B cell (primary cell): ENCODE results near the gene MCTP1. TPM values are rescaled to one million over a fixed set of nuclear protein-coding genes. Genes with fewer than 3 reads are reported as not detected.

Experiments
- ATAC-seq: fragments of 200-7000 bp; cut with Tn5 transposase; one replicate; pipeline ENCODE4 v1.10.0; 2021; ENCODE audit warnings: low read depth, mild to moderate bottlenecking, moderate number of reproducible peaks, moderate library complexity
- CTCF ChIA-PET: fragments of 350-600 bp; sonication (Branson Sonifier 250); formaldehyde crosslinking; loops from one replicate; lab custom pipeline; 2021; ENCODE audit warnings: antibody characterized with exemption, inconsistent platforms; lab: Charles Lee
- POLR2A ChIA-PET: fragments of 350-600 bp; sonication (Branson Sonifier 250); formaldehyde crosslinking; loops from one replicate; lab custom pipeline; 2021; ENCODE audit warnings: antibody characterized with exemption; lab: Charles Lee
- DNase-seq: peaks from one replicate; pipeline ENCODE4 v3.0.0; 2013
- H2AFZ ChIP-seq: 2 replicates; pipeline ENCODE4 v1.6.1; 2012; ENCODE audit warnings: mild to moderate bottlenecking, low read depth, low read length; ENCODE audit not compliant: insufficient read depth, poor library complexity, severe bottlenecking
- H3K27ac ChIP-seq, 2 donors: 1 replicate in 1 of 2; 2 replicates in 1 of 2; pipeline ENCODE4 v1.5.1; 2012 to 2013; ENCODE audit warnings: low read length in 2 of 2, mild to moderate bottlenecking in 2 of 2, moderate library complexity in 1 of 2
- H3K27me3 ChIP-seq, 4 experiments: fragments of 200-600 bp in 1 of 4; sonication (generic) in 1 of 4; replicated peaks in 1 of 4; 1 replicate in 2 of 4; 2 replicates in 2 of 4; pipeline versions ENCODE4 v1.6.1 to v1.7.0; 2013 to 2016; ENCODE audit warnings: low read length in 3 of 4, mild to moderate bottlenecking in 2 of 4, mixed read lengths in 1 of 4, moderate library complexity in 1 of 4; ENCODE audit not compliant: insufficient read depth in 4 of 4, control insufficient read depth in 3 of 4; ENCODE audit errors: control extremely low read depth in 1 of 4
- H3K36me3 ChIP-seq, 2 experiments: replicated peaks in 1 of 2; 1 replicate in 1 of 2; 2 replicates in 1 of 2; pipeline versions ENCODE4 v1.6.1 to v1.7.1; 2013; ENCODE audit warnings: low read length in 1 of 2; ENCODE audit not compliant: insufficient read depth in 2 of 2, control insufficient read depth in 1 of 2; ENCODE audit errors: control extremely low read depth in 1 of 2, extremely low read depth in 1 of 2
- H3K4me1 ChIP-seq, 2 donors: fragments of 200-600 bp in 1 of 2; sonication (generic) in 1 of 2; 1 replicate in 1 of 2; 2 replicates in 1 of 2; pipeline versions ENCODE4 v1.5.1 to v1.6.1; 2013 to 2017; ENCODE audit warnings: low read length in 2 of 2; ENCODE audit not compliant: control insufficient read depth in 2 of 2, insufficient read depth in 2 of 2
- H3K4me2 ChIP-seq: replicated peaks from 2 replicates; pipeline ENCODE3; 2012; ENCODE audit warnings: mild to moderate bottlenecking, low read depth, low read length; ENCODE audit not compliant: poor library complexity, severe bottlenecking
- H3K4me3 ChIP-seq, 5 experiments: fragments of 200-600 bp in 1 of 5; sonication (generic) in 1 of 5; 1 replicate in 3 of 5; 2 replicates in 2 of 5; pipeline versions ENCODE4 v1.5.1 to v1.7.0; 2011 to 2016; ENCODE audit warnings: low read length in 4 of 5, mild to moderate bottlenecking in 4 of 5, low read depth in 2 of 5, control low read depth in 1 of 5, moderate library complexity in 1 of 5; ENCODE audit not compliant: insufficient read depth in 1 of 5; ENCODE audit errors: control extremely low read depth in 1 of 5, extremely low read depth in 1 of 5
- H3K79me2 ChIP-seq: fragments of 200-600 bp; sonication (generic); one replicate; pipeline ENCODE4 v1.6.0; 2016; ENCODE audit warnings: low read length; ENCODE audit not compliant: control insufficient read depth, insufficient read depth
- H3K9ac ChIP-seq: fragments of 200-600 bp; sonication (generic); 2 replicates; pipeline ENCODE4 v1.6.1; 2017; ENCODE audit warnings: mild to moderate bottlenecking, low read length, moderate library complexity
- H3K9me3 ChIP-seq, 3 donors: one replicate each; pipeline versions ENCODE4 v1.6.1 to v1.7.1; 2013; ENCODE audit warnings: low read length in 2 of 3; ENCODE audit not compliant: control insufficient read depth in 2 of 3, insufficient read depth in 1 of 3; ENCODE audit errors: control extremely low read depth in 1 of 3
- H4K20me1 ChIP-seq: 2 replicates; pipeline ENCODE4 v1.6.0; 2012; ENCODE audit warnings: mild to moderate bottlenecking, low read length; ENCODE audit not compliant: insufficient read depth, control insufficient read depth, poor library complexity, severe bottlenecking
- H3K27ac Mint-ChIP-seq: one replicate; pipeline ENCODE4 v1.8.0; 2021; ENCODE audit warnings: mixed read lengths
- H3K27me3 Mint-ChIP-seq: one replicate; pipeline ENCODE4 v1.8.0; 2021; ENCODE audit warnings: mixed read lengths
- H3K4me1 Mint-ChIP-seq: one replicate; pipeline ENCODE4 v1.8.0; 2021; ENCODE audit warnings: mixed read lengths
- H3K4me3 Mint-ChIP-seq: one replicate; pipeline ENCODE4 v1.8.0; 2021; ENCODE audit warnings: mixed read lengths
- H3K9me3 Mint-ChIP-seq: one replicate; pipeline ENCODE4 v1.8.0; 2022; ENCODE audit warnings: mixed read lengths; ENCODE audit not compliant: insufficient read depth
- EZH2 ChIP-seq: IDR thresholded peaks from 2 replicates; pipeline ENCODE4 v1.6.1; 2012; ENCODE audit warnings: borderline replicate concordance, low read depth, mild to moderate bottlenecking, moderate library complexity, low read length; ENCODE audit not compliant: insufficient read depth, poor library complexity, severe bottlenecking
- WGBS: methylation state at CpG from one replicate; pipeline ENCODE4 v1.1.5; 2013; ENCODE audit warnings: missing lambda C conversion rate; ENCODE audit not compliant: insufficient coverage; 5-methylcytosine and 5-hydroxymethylcytosine counted together
- intact Hi-C: fragments of 100-400 bp; cut with micrococcal nuclease; formaldehyde crosslinking; loops from one replicate; pipeline ENCODE4 v1.10.0; 2022
- polyA plus RNA-seq: library from polyadenylated mRNA; depleted of rRNA; stranded (reverse); fragments of >200 nt; gene quantifications from 2 replicates; pipeline ENCODE4 v1.2.3, GENCODE V29; 2012
- total RNA-seq, 2 donors: library from RNA; stranded (reverse); fragments of 120-200 nt in 1 of 2; gene quantifications; 1 replicate in 1 of 2; 2 replicates in 1 of 2; pipeline versions ENCODE4 v1.2.3 to v1.2.4, GENCODE V29; 2013 to 2022
- TF ChIP-seq, protein P1 (sequence below): fragments of 200-600 bp; IDR thresholded peaks from one replicate; pipeline ENCODE4 v1.8.0; 2022; ENCODE audit warnings: antibody characterized with exemption, mild to moderate bottlenecking

The MCTP1 gene
- total and polyA plus RNA-seq, 2 donors (not counting 1 experiment from before 2014, with no cell fraction given) = 0.42 to 2.5 TPM

DNA sequence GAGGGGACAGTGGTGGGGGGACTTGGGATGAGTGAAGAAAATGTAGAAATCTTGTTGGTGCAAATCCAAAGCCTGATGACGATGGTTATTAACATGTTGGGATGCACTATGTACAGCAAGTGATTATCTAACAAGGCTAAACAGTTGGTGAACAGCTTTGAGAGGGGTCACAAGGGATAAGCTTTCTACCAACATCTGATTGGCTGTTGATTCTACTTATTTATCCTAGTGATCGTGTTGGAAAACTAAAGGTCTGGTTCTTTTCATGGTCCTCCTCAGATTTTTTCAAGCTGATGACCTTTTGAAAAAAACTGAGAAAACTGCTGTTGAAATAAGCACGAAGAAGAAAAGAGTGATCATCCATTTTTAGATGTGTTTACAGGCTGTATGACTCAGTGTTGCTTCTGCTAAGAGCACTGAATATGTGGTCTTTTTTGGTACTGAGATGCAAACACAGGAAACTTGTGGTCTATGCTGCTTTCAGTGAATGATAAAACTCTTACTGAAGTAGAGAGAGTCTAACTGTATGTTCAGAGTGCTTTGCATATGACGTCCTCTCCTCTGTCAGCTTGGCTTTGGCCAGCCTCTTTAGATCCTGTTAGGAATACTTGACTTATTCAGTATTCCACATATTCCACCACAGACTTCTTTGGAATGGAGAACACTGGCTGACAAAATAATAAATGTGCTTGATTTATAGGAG, 491.6 kb downstream of the MCTP1 start:
- no peak overlapping the region for H3K4me3 ChIP-seq
- no peaks in the 10 kb centered on the region for H3K36me3 ChIP-seq
- peak overlapping the region; percentile 1 for H3K9ac ChIP-seq
- Mint-ChIP-seq H3K4me1 (peaks cover 27% of the 10 kb centered on the region), H3K27ac (peak overlapping the region; percentile 82), H3K27me3 (no peaks in the 10 kb centered on the region), H3K4me3 (peak overlapping the region; percentile 62), H3K9me3 (no peaks in the 10 kb centered on the region)
- H3K79me2 ChIP-seq = no peaks in the 10 kb centered on the region
- H3K4me2 ChIP-seq = peak overlapping the region; percentile 12
- no peak for TF ChIP-seq EZH2
- TF ChIP-seq, protein P1, sequence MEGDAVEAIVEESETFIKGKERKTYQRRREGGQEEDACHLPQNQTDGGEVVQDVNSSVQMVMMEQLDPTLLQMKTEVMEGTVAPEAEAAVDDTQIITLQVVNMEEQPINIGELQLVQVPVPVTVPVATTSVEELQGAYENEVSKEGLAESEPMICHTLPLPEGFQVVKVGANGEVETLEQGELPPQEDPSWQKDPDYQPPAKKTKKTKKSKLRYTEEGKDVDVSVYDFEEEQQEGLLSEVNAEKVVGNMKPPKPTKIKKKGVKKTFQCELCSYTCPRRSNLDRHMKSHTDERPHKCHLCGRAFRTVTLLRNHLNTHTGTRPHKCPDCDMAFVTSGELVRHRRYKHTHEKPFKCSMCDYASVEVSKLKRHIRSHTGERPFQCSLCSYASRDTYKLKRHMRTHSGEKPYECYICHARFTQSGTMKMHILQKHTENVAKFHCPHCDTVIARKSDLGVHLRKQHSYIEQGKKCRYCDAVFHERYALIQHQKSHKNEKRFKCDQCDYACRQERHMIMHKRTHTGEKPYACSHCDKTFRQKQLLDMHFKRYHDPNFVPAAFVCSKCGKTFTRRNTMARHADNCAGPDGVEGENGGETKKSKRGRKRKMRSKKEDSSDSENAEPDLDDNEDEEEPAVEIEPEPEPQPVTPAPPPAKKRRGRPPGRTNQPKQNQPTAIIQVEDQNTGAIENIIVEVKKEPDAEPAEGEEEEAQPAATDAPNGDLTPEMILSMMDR = no peak
- DNase-seq (peak; percentile 31), ATAC-seq (peak; percentile 92)
- H3K27me3 ChIP-seq = no peaks in the 10 kb centered on the region
- peak overlapping the region in 1 of 2 donors; percentile 2 for H3K27ac ChIP-seq
- ChIA-PET CTCF (no interaction called here), POLR2A (no interaction called here)
- no peaks in the 10 kb centered on the region for H3K9me3 ChIP-seq
- H2AFZ ChIP-seq = peak overlapping the region; percentile 26
- no peaks in the 10 kb centered on the region for H4K20me1 ChIP-seq
- H3K4me1 ChIP-seq = peaks cover 11 to 31% of the 10 kb centered on the region in 2 donors
- 57% methylated on average over 1 of the region's 4 CpGs for WGBS
- intact Hi-C loops = loop anchor here (2.0 kb wide), 1 partner anchor 46 kb away; no protein-coding TSS in a partner anchor

DNA sequence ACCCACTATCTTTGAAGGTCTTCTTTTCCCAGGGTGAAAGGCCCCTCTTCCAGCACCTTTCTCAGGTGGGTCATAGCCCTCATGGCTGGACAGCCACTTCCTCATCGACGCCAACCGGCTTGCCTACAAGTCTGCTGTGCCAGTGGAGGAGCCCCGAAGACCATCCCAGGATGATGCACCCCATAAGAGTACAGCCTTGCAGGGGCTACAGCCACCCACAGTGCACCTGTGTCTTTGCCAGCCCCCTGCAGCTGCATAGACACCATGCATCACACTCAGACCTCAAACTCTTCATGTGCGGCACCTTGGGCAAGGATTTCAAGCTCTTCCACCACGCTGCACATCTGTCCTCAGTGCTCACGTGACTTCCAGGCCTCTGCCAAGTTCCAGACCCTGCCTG, 493.1 kb downstream of the MCTP1 start:
- intact Hi-C loops = loop anchor here (2.0 kb wide), 1 partner anchor 45 kb away; no protein-coding TSS in a partner anchor
- Histone ChIP-seq H3K9ac (no peak overlapping the region), H2AFZ (no peak overlapping the region), H3K79me2 (no peaks in the 10 kb centered on the region), H3K27me3 (no peaks in the 10 kb centered on the region), H3K4me3 (no peak overlapping the region), H3K4me1 (peaks cover 11 to 31% of the 10 kb centered on the region in 2 donors), H3K9me3 (no peaks in the 10 kb centered on the region), H4K20me1 (no peaks in the 10 kb centered on the region), H3K27ac (no peak overlapping the region), H3K4me2 (no peak overlapping the region), H3K36me3 (no peaks in the 10 kb centered on the region)
- Mint-ChIP-seq H3K9me3 (no peaks in the 10 kb centered on the region), H3K27me3 (no peaks in the 10 kb centered on the region), H3K4me1 (peaks cover 27% of the 10 kb centered on the region), H3K4me3 (no peak overlapping the region), H3K27ac (no peak overlapping the region)
- ChIA-PET CTCF (no interaction called here), POLR2A (no interaction called here)
- ATAC-seq = no peak
- no peak for DNase-seq
- no peak for TF ChIP-seq EZH2
- TF ChIP-seq, protein P1 = no peak
- WGBS = 86% methylated on average over 7 of the region's 7 CpGs
